ENCODE results near the gene CHKB. TPM values are rescaled to one million over a fixed set of nuclear protein-coding genes. Genes with fewer than 3 reads are reported as not detected.

The CHKB gene
- total and polyA plus RNA-seq, 2 of the 4 experiments (the other 2 are of a cell fraction) = 8.1 to 36.9 TPM

GRCh38 chr22:50622723-50623327, 40.2 kb upstream of the CHKB start:
- no TSS peak for BruUV-seq (replicated peaks)
- H4K20me1 ChIP-seq (ENCODE audit: insufficient read depth, low read length) = peaks cover 5% of the 10 kb centered on the region
- no peak overlapping the region for H3K4me3 ChIP-seq (ENCODE audit: insufficient read depth, low read depth, low read length)
- 0 out of 2 replicates have a peak, but pooled peaks cover 3% of the 10 kb centered on the region for H3K9me1 ChIP-seq (ENCODE audit: insufficient read depth, low read length)
- no peak overlapping the region for H3K18ac ChIP-seq (ENCODE audit: low read depth, low read length)
- H2AK5ac ChIP-seq (ENCODE audit: low read depth, low read length) = no peak overlapping the region
- H4K8ac ChIP-seq (ENCODE audit: low read depth in 2 of 2, low read length in 2 of 2) = no peak overlapping the region
- 72% methylated on average over 11 of the region's 16 CpGs; no CpG with 5 or more reads in 1 of the 2 experiments for WGBS, 2 experiments (ENCODE audit: extremely low coverage in 2 of 2, insufficient read length in 1 of 2)
- H2BK20ac ChIP-seq (ENCODE audit: low read depth, low read length) = no peak overlapping the region
- peaks cover 10% of the 10 kb centered on the region; the same call in 1 of the 2 replicates for H3K4me1 ChIP-seq (ENCODE audit: control insufficient read depth, insufficient read depth, low read length)
- no peak for ATAC-seq (ENCODE audit: low read depth)
- peaks cover 2% of the 10 kb centered on the region; the same call in 1 of the 2 replicates for H3K36me3 ChIP-seq (ENCODE audit: control insufficient read depth, insufficient read depth, low read length)
- H2AFZ ChIP-seq (replicated peaks; ENCODE audit: low read length, poor library complexity) = no peak overlapping the region
- H4K91ac ChIP-seq (ENCODE audit: insufficient read depth, low read depth, low read length) = no peak overlapping the region
- H3K56ac ChIP-seq (ENCODE audit: extremely low read depth, insufficient read depth, low read length) = no peak overlapping the region
- H3K9me3 ChIP-seq (ENCODE audit: control insufficient read depth, insufficient read depth, low read length) = no peaks in the 10 kb centered on the region
- no peak overlapping the region for H2BK15ac ChIP-seq (ENCODE audit: low read depth, low read length)
- no peak overlapping the region for H3K27ac ChIP-seq (ENCODE audit: insufficient read depth, low read length)
- H3K4me2 ChIP-seq (ENCODE audit: low read depth, low read length) = no peak overlapping the region
- no peak overlapping the region for H3K4ac ChIP-seq (ENCODE audit: low read depth, low read length)
- H3K14ac ChIP-seq (replicated peaks; ENCODE audit: low read depth, low read length) = no peak overlapping the region
- H2BK5ac ChIP-seq (ENCODE audit: low read depth, low read length, poor library complexity, severe bottlenecking) = no peak overlapping the region
- POLR2A ChIA-PET (ENCODE audit: unreplicated experiment) = no interaction called here
- in situ Hi-C loops (cut with MboI; ENCODE audit: low sequenced_read_pairs) (no loop called here), intact Hi-C loops (cut with micrococcal nuclease) (loop anchor here (5.0 kb wide), 2 partner anchors 46 to 69 kb away; partner anchors contain the start of gene CPT1B), dilution Hi-C loops (cut with HindIII; ENCODE audit: low sequenced_read_pairs, unreplicated experiment) (no loop called here)
- no peak for TF ChIP-seq MAFK (IDR thresholded peaks at IDR 0.05; ENCODE audit: low read depth, low read length)
- no peak for TF ChIP-seq RCOR1 (IDR thresholded peaks at IDR 0.05; ENCODE audit: insufficient replicate concordance, low read length)
- TF ChIP-seq RAD21 (IDR thresholded peaks at IDR 0.05; ENCODE audit: low read length) = no peak
- no peak for TF ChIP-seq ELK1 (IDR thresholded peaks at IDR 0.05; ENCODE audit: borderline replicate concordance, low read depth, low read length)
- no peak for TF ChIP-seq NFE2L2 (IDR thresholded peaks at IDR 0.05; ENCODE audit: low read depth, low read length)
- H4K5ac ChIP-seq (ENCODE audit: low read depth, low read length) = no peak overlapping the region
- H3K9ac ChIP-seq (ENCODE audit: low read depth, low read length) = no peak overlapping the region
- H2BK120ac ChIP-seq (ENCODE audit: low read depth, low read length) = no peak overlapping the region
- no peak for DNase-seq
- peaks cover 0 to 17% of the 10 kb centered on the region in 2 experiments; a peak in 1 of 4 replicates for H3K79me1 ChIP-seq (ENCODE audit: low read depth in 1 of 2, low read length in 2 of 2)
- peaks cover 2% of the 10 kb centered on the region; the same call in 1 of the 2 replicates for H3K27me3 ChIP-seq (ENCODE audit: control insufficient read depth, insufficient read depth, low read length)
- peak overlapping the region; percentile 55 for H2AK9ac ChIP-seq (replicated peaks; ENCODE audit: low read depth, low read length, poor library complexity)
- no peak overlapping the region for H3K23ac ChIP-seq (ENCODE audit: low read depth, low read length)
- CTCF ChIA-PET = no interaction called here
